Measurements from ENCODE around the gene INAVA. TPM values are rescaled to one million over a fixed set of nuclear protein-coding genes. Genes with fewer than 3 reads are reported as not detected.

Gene INAVA
- total RNA-seq, 1 experiment from 2014 or later, result 36.8 TPM

DNA sequence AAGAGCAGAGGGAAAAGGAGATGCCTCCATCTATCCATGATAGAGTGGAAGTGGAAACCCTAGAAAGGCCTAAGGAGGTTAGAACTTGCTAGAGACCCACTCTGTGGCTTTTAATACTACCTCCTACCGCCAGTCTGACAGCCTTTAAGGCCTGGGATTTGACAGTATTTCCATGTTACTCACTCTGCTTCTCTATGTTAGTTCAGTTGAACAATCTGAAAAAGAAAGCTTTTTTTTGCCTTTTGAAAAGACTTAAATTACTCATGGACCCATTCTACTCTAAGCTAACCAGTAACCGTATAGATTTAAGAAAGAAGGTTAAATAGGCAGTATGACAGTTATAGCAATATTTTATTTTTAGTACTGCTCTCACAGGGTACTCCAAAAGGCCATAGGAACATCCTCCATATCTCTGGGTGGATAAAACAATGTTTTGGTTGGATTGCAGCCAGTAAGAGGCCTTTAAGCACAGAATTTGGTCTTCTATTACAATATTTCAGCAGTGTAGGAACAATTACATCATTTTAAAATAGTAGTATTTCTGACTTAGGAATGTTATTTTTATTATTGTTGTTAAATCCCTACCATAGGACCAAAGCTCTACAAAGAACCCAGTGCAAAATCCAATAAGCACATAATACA lies 37.9 kb upstream of the INAVA start:
- H3K4me3 Mint-ChIP-seq, result no peak overlapping the region
- Histone ChIP-seq H2BK120ac (ENCODE audit: low read depth, low read length, poor library complexity, severe bottlenecking) (no peak overlapping the region), H2BK12ac (ENCODE audit: insufficient read length, low read depth, low read length) (no peak overlapping the region), H4K20me1 (ENCODE audit: control insufficient read depth, insufficient read depth, insufficient read length) (no peaks in the 10 kb centered on the region), H3K56ac (ENCODE audit: insufficient read length, low read depth, low read length) (no peak overlapping the region), H3K4me1 (ENCODE audit: insufficient read depth, low read length) (no peaks in the 10 kb centered on the region), H3K9me3 (ENCODE audit: control insufficient read depth, low read depth, low read length) (no peaks in the 10 kb centered on the region), H3K18ac (ENCODE audit: insufficient read length, low read depth, low read length) (no peak overlapping the region), H3K14ac (ENCODE audit: insufficient read depth, low read length) (no peak overlapping the region), H2BK5ac (ENCODE audit: insufficient read length, low read length) (no peak overlapping the region), H3K27ac (ENCODE audit: insufficient read length, low read depth, low read length) (no peak overlapping the region), H2AFZ (ENCODE audit: low read length) (no peak overlapping the region), H3K23me2 (ENCODE audit: insufficient read length, low read depth, low read length, poor library complexity, severe bottlenecking) (no peaks in the 10 kb centered on the region), H3K27me3 (ENCODE audit: insufficient read depth, low read length) (no peaks in the 10 kb centered on the region), H3K79me1 (ENCODE audit: insufficient read depth, low read depth, low read length, poor library complexity, severe bottlenecking) (no peaks in the 10 kb centered on the region), H2BK20ac (ENCODE audit: low read depth, low read length, poor library complexity, severe bottlenecking) (no peak overlapping the region), H2AK5ac (ENCODE audit: insufficient read length, low read length) (no peak overlapping the region), H3K4me2 (ENCODE audit: insufficient read depth, insufficient read length, low read length) (no peak overlapping the region), H3K23ac (ENCODE audit: insufficient read length, low read depth, low read length) (no peak overlapping the region), H3K4ac (ENCODE audit: low read depth, low read length) (no peak overlapping the region), H3K79me2 (ENCODE audit: insufficient read depth, low read length) (no peaks in the 10 kb centered on the region), H2BK15ac (ENCODE audit: low read depth, low read length) (no peak overlapping the region), H4K91ac (ENCODE audit: insufficient read length, low read depth, low read length) (no peak overlapping the region), H3K9ac (ENCODE audit: extremely low read depth, insufficient read length, low read length) (no peak overlapping the region), H4K5ac (ENCODE audit: insufficient read length, low read depth, low read length) (no peak overlapping the region), H4K8ac (replicated peaks; ENCODE audit: insufficient read length, low read depth, low read length) (no peak overlapping the region), H3T11ph (ENCODE audit: low read length) (no peak overlapping the region)
- H3K36me3 Mint-ChIP-seq (ENCODE audit: insufficient read depth in 1 of 3, low read depth in 3 of 3), result peaks cover 0 to 25% (median 20%) of the 10 kb centered on the region in 3 experiments; a peak in 5 of 7 replicates
- no CpG with 5 or more reads among the region's 2 CpGs for WGBS (ENCODE audit: extremely low coverage, insufficient read length, low lambda C conversion rate)
- no peak for DNase-seq
- TF ChIP-seq, protein P1, sequence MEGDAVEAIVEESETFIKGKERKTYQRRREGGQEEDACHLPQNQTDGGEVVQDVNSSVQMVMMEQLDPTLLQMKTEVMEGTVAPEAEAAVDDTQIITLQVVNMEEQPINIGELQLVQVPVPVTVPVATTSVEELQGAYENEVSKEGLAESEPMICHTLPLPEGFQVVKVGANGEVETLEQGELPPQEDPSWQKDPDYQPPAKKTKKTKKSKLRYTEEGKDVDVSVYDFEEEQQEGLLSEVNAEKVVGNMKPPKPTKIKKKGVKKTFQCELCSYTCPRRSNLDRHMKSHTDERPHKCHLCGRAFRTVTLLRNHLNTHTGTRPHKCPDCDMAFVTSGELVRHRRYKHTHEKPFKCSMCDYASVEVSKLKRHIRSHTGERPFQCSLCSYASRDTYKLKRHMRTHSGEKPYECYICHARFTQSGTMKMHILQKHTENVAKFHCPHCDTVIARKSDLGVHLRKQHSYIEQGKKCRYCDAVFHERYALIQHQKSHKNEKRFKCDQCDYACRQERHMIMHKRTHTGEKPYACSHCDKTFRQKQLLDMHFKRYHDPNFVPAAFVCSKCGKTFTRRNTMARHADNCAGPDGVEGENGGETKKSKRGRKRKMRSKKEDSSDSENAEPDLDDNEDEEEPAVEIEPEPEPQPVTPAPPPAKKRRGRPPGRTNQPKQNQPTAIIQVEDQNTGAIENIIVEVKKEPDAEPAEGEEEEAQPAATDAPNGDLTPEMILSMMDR (conservative IDR thresholded peaks at IDR 0.05), result no peak
- H3K4me1 Mint-ChIP-seq, result no peaks in the 10 kb centered on the region
- no peaks in the 10 kb centered on the region for H3K27me3 Mint-ChIP-seq (ENCODE audit: low read depth)
- no peaks in the 10 kb centered on the region for H3K9me3 Mint-ChIP-seq
- H3K27ac Mint-ChIP-seq, result no peak overlapping the region

All from H9 (cell line).